HG03460 (cell line): ENCODE data around the gene TOR3A.

Source experiments
- ATAC-seq: cut with Tn5 transposase; IDR thresholded peaks from one replicate; pipeline ENCODE4 v1.9.1; 2021; ENCODE audit not compliant: unreplicated experiment

TOR3A gene

DNA sequence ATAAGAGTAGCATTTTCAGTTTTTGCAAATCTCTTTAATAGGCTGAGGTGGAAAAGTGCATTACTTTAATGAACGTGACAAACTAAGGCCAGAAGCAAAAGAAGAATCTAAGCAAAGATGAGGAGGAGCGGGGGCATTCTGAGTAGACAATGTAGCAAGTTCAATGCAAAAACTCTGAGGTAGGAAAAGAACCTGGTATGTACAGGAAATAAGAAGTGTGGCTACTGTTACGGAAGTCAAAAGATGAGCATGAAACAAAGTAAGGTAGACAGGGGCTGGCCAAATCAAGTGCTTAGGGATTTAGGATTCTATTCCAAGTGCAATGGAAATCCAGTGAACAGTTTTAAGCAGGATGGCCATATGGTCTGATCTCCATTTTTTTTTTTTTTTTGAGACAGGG, 63.7 kb downstream of the TOR3A start:
- ATAC-seq, result no peak
